GM20000 (cell line): ENCODE measurements around the gene LINC01488.

Experiments used
- DNase-seq: peaks from one replicate; pipeline ENCODE4 v3.0.0; 2012; ENCODE audit warnings: low spot score
- CTCF ChIP-seq: IDR thresholded peaks from 2 replicates; pipeline ENCODE4 v1.5.1; 2012; ENCODE audit warnings: mild to moderate bottlenecking, control low read depth; ENCODE audit errors: extremely low read depth, missing control alignments

The LINC01488 gene

GRCh38 chr11:69471729-69472540 is 9.5 kb upstream of the LINC01488 start:
- no peak for TF ChIP-seq CTCF
- no peak for DNase-seq

GRCh38 chr11:69472541-69473275 is 8.8 kb upstream of the LINC01488 start:
- no peak for TF ChIP-seq CTCF
- no peak for DNase-seq

GRCh38 chr11:69473276-69473845 is 8.1 kb upstream of the LINC01488 start:
- TF ChIP-seq CTCF, result no peak
- DNase-seq, result no peak

- no peak for DNase-seq
- no peak for TF ChIP-seq CTCF
Measured at GRCh38 chr11:69474736-69475135, 6.7 kb upstream of the LINC01488 start.

- no peak for DNase-seq
- TF ChIP-seq CTCF, result no peak
Measured at GRCh38 chr11:69475141-69475865, 6.2 kb upstream of the LINC01488 start.

- no peak for TF ChIP-seq CTCF
- DNase-seq, result no peak
Measured at GRCh38 chr11:69475866-69476471, 5.5 kb upstream of the LINC01488 start.
